SU-DHL-6 (cell line): ENCODE data around the gene TMEM260.
A peak's percentile ranks its signal among the peaks of the same experiment; 100 is the strongest.

ENCODE experiments used
- H2AFZ ChIP-seq: fragments of 200-600 bp; sonication (generic); 2 replicates; pipeline ENCODE4 v1.6.1; 2014; ENCODE audit warnings: low read depth, mild to moderate bottlenecking, moderate library complexity, mixed read lengths, antibody characterized with exemption, low read length; ENCODE audit not compliant: severe bottlenecking
- H3F3A ChIP-seq: fragments of 200-600 bp; shearing (Covaris generic); 2 replicates; pipeline ENCODE4 v1.6.0; 2016; ENCODE audit warnings: antibody characterized with exemption, mild to moderate bottlenecking; ENCODE audit not compliant: insufficient read depth
- H3K27ac ChIP-seq: fragments of 200-600 bp; sonication (generic); 2 replicates; pipeline ENCODE4 v1.5.1; 2016; ENCODE audit warnings: low read depth, mild to moderate bottlenecking, low read length, moderate library complexity, mixed read lengths
- H3K27me3 ChIP-seq: fragments of 200-600 bp; sonication (generic), shearing (Covaris generic); 2 replicates; pipeline ENCODE4 v1.6.0; 2014; ENCODE audit warnings: mild to moderate bottlenecking, low read length
- H3K36me3 ChIP-seq: fragments of 200-600 bp; sonication (generic); 2 replicates; pipeline ENCODE4 v1.6.1; 2014; ENCODE audit warnings: mild to moderate bottlenecking, low read length, mixed read lengths
- H3K4me2 ChIP-seq: fragments of 300-600, 200-600 bp; shearing (Covaris generic), sonication (generic); 2 replicates; pipeline ENCODE4 v1.6.0; 2014; ENCODE audit warnings: low read length, low read depth, mild to moderate bottlenecking; ENCODE audit not compliant: poor library complexity, severe bottlenecking
- H3K4me3 ChIP-seq: fragments of 200-600 bp; sonication (generic); 2 replicates; pipeline ENCODE4 v1.5.1; 2014; ENCODE audit warnings: antibody characterized with exemption, low read length, mild to moderate bottlenecking, mixed read lengths; ENCODE audit not compliant: insufficient read depth, poor library complexity, severe bottlenecking
- H3K79me2 ChIP-seq: fragments of 200-600 bp; sonication (generic); 2 replicates; pipeline ENCODE4 v1.6.1; 2014; ENCODE audit warnings: mild to moderate bottlenecking, low read length, moderate library complexity; ENCODE audit not compliant: insufficient read depth
- H3K9ac ChIP-seq: fragments of 200-600 bp; sonication (generic); 2 replicates; pipeline ENCODE4 v1.7.0; 2014; ENCODE audit warnings: mild to moderate bottlenecking, low read length
- H3K9me2 ChIP-seq: fragments of 200-600 bp; sonication (generic); replicated peaks from 2 replicates; pipeline ENCODE4 v1.6.1; 2014; ENCODE audit warnings: low read length; ENCODE audit not compliant: insufficient read depth
- H3K9me3 ChIP-seq: fragments of 200-600 bp; sonication (generic); 2 replicates; pipeline ENCODE4 v1.6.1; 2014; ENCODE audit warnings: low read length, mixed read lengths; ENCODE audit not compliant: insufficient read depth
- H4K20me1 ChIP-seq: fragments of 200-600 bp; sonication (generic); 2 replicates; pipeline ENCODE4 v1.6.1; 2014; ENCODE audit warnings: low read depth, mild to moderate bottlenecking, antibody characterized with exemption, low read length, moderate library complexity, mixed read lengths
- EZH2phosphoT487 ChIP-seq: fragments of 200-600 bp; sonication (generic), shearing (Covaris generic); conservative IDR thresholded peaks from 2 replicates; pipeline ENCODE4 v1.6.1; 2018; ENCODE audit warnings: mild to moderate bottlenecking, antibody characterized with exemption, low read length, moderate library complexity, mixed read lengths
- TF ChIP-seq, protein P1 (sequence below): fragments of 200-600 bp; sonication (generic); IDR thresholded peaks from one replicate; pipeline ENCODE4 v1.5.1; 2017; ENCODE audit warnings: antibody characterized with exemption, mild to moderate bottlenecking, low read length, moderate library complexity; ENCODE audit not compliant: insufficient read depth, poor library complexity, severe bottlenecking

Gene TMEM260

DNA sequence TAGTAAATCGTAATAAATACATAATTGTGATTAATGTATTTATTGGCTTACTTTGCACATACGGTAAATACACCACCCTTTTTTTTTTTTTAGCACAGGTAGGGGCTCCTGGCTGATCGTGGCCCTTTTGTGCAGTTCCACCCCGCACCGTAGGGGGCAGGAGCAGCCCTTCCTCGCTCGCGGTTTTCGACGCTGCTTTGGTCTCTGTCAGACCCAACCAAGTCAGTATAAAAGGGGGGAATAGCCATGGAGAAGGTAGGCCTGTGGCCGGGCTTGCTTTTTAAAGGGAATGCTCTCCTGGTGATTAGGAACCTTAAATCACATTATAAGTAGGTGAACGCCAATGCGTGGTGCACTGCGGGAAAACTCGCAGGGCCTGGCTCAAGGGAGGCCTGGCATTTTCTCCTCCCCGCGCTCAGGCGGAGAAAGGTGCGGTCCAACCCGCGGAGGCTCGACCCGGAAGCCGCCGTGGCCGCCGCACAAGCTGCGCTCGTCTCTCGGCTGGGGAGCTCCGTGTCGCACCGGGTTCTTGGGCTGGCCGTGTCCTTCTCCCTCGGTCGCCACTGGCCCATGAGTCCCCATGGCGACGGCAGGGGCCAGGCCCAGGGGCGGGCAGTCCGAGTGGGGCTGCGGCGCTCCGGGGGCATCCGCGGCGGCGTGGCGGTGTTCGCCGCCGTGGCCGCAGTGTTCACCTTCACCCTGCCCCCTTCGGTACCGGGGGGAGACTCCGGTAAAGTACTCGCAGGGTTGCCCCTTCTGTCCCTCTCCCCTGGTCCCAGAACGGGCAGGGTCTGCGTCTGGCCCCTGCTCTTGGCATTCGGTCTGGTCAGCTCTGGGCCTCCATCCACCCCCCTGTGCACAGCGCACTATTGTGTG lies at the start of gene TMEM260:
TSS of gene TMEM260 (plus strand) at position 454 of the 876 bp plus-strand sequence. CDS start at position 571, 117 bp downstream.
- H3K4me3 ChIP-seq, result peak within 1 kb of the TSS; percentile 79
- no peaks in the 10 kb centered on the region for H3K9me3 ChIP-seq
- H3K4me2 ChIP-seq, result peak within 1 kb of the TSS; percentile 85
- no peaks in the 10 kb centered on the region for H3K27me3 ChIP-seq
- no peaks in the 10 kb centered on the region for H3K9me2 ChIP-seq
- no peaks in the 10 kb centered on the region; the same call in 1 of the 2 replicates for H3F3A ChIP-seq
- peak within 1 kb of the TSS; percentile 52 for H3K27ac ChIP-seq
- TF ChIP-seq EZH2phosphoT487, result no peak
- TF ChIP-seq, protein P1, sequence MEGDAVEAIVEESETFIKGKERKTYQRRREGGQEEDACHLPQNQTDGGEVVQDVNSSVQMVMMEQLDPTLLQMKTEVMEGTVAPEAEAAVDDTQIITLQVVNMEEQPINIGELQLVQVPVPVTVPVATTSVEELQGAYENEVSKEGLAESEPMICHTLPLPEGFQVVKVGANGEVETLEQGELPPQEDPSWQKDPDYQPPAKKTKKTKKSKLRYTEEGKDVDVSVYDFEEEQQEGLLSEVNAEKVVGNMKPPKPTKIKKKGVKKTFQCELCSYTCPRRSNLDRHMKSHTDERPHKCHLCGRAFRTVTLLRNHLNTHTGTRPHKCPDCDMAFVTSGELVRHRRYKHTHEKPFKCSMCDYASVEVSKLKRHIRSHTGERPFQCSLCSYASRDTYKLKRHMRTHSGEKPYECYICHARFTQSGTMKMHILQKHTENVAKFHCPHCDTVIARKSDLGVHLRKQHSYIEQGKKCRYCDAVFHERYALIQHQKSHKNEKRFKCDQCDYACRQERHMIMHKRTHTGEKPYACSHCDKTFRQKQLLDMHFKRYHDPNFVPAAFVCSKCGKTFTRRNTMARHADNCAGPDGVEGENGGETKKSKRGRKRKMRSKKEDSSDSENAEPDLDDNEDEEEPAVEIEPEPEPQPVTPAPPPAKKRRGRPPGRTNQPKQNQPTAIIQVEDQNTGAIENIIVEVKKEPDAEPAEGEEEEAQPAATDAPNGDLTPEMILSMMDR, result peak; percentile 68
- H3K36me3 ChIP-seq, result no peaks in the 10 kb centered on the region
- H2AFZ ChIP-seq, result peak within 1 kb of the TSS; percentile 89
- peaks cover 49% of the 10 kb centered on the region for H3K79me2 ChIP-seq
- 0 out of 2 replicates have a peak, but pooled peaks cover 9% of the 10 kb centered on the region for H4K20me1 ChIP-seq
- peak within 1 kb of the TSS; percentile 77 for H3K9ac ChIP-seq

DNA sequence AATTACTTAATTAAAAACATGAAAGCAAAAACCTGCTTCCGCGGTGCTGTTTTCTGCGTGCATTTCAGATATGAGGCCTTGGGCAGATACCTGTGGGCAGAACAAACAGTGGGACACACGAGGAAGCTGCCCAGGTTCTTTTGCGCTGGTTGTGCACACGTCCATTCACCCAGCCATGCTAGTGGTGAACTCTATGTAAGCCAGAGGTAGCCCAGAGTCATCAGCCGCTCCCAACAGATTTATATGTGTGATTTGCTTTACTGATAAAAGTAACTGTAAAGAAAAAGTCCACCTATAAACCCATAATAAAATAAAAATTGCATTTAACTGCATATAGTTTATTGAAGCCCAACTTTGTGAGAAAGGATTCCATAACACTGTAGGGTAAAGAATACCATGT lies 47.1 kb upstream of the TMEM260 start:
- Histone ChIP-seq H2AFZ (no peak overlapping the region), H3F3A (no peaks in the 10 kb centered on the region), H3K9me2 (no peaks in the 10 kb centered on the region), H3K36me3 (no peaks in the 10 kb centered on the region), H3K9me3 (no peaks in the 10 kb centered on the region), H3K4me3 (no peak overlapping the region), H4K20me1 (no peaks in the 10 kb centered on the region), H3K27me3 (no peaks in the 10 kb centered on the region), H3K9ac (no peak overlapping the region), H3K4me2 (no peak overlapping the region), H3K27ac (no peak overlapping the region), H3K79me2 (no peaks in the 10 kb centered on the region)
- TF ChIP-seq EZH2phosphoT487, result no peak
- TF ChIP-seq, protein P1, result no peak

GRCh38 chr14:56534656-56535055 lies 44.9 kb upstream of the TMEM260 start:
- no peak overlapping the region for H3K4me3 ChIP-seq
- no peak overlapping the region for H3K9ac ChIP-seq
- no peaks in the 10 kb centered on the region for H3K36me3 ChIP-seq
- no peaks in the 10 kb centered on the region for H3K27me3 ChIP-seq
- no peaks in the 10 kb centered on the region for H3F3A ChIP-seq
- H4K20me1 ChIP-seq, result no peaks in the 10 kb centered on the region
- TF ChIP-seq, protein P1, result no peak
- TF ChIP-seq EZH2phosphoT487, result no peak
- H3K9me2 ChIP-seq, result no peaks in the 10 kb centered on the region
- no peaks in the 10 kb centered on the region for H3K79me2 ChIP-seq
- no peak overlapping the region for H3K4me2 ChIP-seq
- H2AFZ ChIP-seq, result no peak overlapping the region
- no peak overlapping the region for H3K27ac ChIP-seq
- no peaks in the 10 kb centered on the region for H3K9me3 ChIP-seq
